Peyer's patch (tissue), 4 donors: ENCODE data around the gene RBFA.

Source experiments
- CTCF ChIP-seq, 6 experiments: fragments of 450-650 bp in 4 of 6; fragments of 200-600 bp in 2 of 6; sonication (generic) in 1 of 6; IDR thresholded peaks; one replicate each; pipeline ENCODE4 v1.5.1; 2017 to 2019; ENCODE audit warnings: antibody characterized with exemption in 6 of 6, mild to moderate bottlenecking in 3 of 6, moderate library complexity in 1 of 6
- POLR2A ChIP-seq, 2 donors: fragments of 450-650 bp; IDR thresholded peaks; one replicate each; pipeline ENCODE4 v1.5.1; 2017; ENCODE audit warnings: antibody characterized with exemption in 2 of 2, mild to moderate bottlenecking in 2 of 2, moderate library complexity in 2 of 2

- no peak for TF ChIP-seq CTCF (IDR thresholded peaks at IDR 0.05)
- TF ChIP-seq POLR2A (IDR thresholded peaks at IDR 0.05), result no peak
These were observed 43.6 kb downstream of the RBFA start for GRCh38 chr18:80077873-80078272.
